ENCODE measurements around the gene FYN.

FYN gene

DNA sequence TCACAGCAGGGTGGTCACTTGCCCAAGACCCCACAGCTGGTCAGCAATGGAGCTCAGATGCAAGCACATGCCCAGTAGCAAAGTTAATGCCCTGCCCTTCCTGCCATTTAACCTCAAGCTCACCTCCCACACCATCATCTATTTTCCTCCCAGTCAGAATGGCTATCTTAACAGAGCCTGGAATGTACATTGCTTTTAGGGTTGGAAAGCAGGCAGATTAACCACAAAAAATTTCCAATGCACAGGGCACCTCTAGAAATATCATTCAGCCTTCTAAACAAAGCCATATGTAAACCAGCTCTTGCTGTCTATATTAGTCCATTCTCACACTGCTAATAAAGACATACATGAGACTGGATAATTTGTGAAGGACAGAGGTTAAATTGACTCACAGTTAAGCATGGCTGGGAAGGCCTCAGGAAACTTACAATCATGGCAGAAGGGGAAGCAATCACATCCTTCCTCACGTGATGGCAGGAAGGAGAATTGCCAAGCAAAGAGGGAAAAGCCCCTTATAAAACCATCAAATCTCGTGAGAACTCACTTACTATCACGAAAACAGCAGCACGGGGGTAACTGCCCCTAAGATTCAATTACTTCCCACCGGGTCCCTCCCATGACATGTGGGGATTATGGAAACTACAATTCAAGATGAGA, 106.9 kb downstream of the FYN start:
- no peak for DNase-seq

DNA sequence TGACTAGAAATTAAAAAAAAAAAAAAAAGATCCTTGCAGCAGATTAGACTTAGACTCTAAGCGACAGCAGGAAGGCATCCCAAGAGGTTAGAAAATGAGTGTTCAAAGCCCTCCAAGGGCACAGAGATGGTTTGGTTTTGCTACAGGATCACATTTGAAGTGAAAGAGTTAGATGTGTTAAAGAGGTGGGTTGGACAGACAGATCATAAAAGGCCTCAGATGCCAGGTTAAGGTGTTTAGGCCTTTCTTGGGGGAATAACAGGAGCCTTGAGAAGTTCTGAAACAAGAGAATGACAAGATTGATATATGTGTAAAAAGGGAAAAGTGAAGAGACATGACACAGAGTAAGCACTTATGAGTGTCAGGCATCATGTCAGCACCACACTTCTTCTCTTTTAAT, 107.5 kb downstream of the FYN start:
- no peak for DNase-seq

DNA sequence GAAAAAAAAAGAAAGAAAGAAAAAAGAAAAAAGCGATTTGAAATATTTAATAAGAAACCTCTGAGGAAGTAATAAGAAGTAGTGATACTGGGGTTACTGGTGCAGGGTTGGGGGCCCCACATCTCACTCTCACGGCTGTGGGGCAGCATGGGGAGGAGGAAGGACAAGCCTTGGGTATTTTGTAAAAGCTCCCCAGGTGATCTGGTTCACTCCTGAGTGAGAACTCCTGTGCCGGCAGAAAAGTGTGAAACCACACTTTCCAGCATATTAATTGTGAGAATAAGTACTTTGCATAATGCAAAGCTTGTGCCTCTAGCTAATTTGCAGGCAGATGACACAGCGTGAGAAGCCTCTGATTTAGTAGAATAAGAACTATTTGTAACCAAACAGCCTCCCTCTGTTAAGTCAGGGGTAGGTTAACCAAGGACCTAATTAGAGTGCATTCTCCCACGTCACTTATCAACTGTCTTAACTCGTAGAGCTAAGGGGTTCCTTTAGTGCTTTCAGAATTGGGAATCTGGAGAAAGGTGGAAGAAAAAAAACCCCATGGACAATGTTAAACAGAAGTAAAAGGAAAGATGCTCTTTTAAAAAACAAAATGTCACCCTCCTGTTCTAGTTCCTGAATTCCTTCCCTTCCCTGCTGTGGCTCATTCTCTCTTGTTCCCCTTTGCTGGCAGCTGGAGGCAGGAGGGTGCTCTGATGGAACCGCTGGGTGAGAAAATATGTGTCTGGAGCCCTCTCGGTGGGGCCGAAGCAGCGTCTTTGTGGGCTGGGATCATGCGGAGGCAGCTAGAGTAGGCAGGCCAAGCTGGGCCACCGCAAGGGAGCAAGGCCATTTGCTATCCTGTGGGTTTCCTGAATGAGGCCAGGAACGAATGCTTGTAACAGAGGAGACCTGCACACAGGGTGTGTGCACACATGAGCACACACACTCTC, 108.7 kb downstream of the FYN start:
- DNase-seq: peak; percentile 37

DNA sequence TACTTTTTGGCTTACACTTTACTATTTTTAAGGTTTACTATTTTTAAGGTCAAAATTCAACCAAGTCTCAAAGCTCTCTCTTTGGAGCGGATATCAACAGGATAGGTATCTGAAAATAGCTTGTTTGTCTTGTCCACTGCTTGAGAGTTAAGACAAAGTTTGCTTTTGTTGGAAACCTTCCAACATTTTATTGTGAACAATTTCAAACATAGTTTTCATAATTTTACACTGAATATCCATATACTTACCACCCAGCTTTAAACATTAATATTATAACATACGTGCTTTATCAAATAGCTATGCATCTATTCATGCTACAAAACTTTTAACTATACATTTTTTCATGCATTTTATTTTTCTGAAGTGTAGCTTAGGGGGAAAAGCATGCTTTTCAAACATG, 109.9 kb downstream of the FYN start:
- DNase-seq: no peak

DNA sequence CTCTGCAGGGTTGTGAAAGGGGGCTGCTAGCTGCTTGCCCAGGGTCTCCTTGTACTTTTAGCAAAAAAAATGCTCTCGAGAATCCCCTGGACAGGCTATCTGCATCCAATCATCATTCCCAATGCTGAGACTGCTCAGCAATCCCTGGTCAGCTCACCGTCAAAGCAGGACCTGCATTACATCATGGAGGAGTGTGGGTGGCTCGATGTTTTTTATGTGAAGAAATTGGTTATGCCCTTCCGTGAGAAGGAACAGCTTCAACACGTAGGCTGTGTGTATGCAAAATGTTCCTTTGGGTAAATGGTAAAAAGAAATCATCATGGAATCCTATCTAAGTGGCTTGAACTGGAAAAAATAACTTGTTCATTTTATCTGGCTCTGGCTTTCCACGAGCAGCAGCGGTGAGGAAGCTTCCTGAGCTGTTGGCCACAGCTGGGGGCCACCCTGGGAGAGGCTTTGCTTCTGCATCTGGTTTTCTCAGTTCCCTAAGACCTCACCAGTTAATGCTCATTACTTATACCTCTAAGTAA, 111.4 kb downstream of the FYN start:
- peak; percentile 28 for DNase-seq

DNA sequence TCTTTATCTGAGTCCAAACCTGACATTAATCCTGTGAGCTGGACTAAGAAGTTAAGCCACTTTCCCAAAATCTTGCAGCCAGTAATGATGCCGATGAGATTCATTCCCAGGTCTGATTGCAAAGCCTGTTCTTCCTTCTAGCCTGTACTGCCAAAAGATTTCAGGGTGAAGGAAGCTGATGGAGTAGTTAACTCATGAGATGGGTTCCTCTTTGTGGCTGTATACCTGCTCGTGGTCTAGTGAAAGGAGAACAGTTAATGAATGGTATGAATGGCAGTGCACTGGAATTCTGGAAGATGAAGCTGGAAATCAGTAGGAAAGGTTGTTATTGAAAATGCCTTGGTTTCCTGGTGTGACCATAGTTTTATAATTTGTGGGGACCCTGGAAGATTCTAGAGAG, 112.0 kb downstream of the FYN start:
- DNase-seq: no peak

DNA sequence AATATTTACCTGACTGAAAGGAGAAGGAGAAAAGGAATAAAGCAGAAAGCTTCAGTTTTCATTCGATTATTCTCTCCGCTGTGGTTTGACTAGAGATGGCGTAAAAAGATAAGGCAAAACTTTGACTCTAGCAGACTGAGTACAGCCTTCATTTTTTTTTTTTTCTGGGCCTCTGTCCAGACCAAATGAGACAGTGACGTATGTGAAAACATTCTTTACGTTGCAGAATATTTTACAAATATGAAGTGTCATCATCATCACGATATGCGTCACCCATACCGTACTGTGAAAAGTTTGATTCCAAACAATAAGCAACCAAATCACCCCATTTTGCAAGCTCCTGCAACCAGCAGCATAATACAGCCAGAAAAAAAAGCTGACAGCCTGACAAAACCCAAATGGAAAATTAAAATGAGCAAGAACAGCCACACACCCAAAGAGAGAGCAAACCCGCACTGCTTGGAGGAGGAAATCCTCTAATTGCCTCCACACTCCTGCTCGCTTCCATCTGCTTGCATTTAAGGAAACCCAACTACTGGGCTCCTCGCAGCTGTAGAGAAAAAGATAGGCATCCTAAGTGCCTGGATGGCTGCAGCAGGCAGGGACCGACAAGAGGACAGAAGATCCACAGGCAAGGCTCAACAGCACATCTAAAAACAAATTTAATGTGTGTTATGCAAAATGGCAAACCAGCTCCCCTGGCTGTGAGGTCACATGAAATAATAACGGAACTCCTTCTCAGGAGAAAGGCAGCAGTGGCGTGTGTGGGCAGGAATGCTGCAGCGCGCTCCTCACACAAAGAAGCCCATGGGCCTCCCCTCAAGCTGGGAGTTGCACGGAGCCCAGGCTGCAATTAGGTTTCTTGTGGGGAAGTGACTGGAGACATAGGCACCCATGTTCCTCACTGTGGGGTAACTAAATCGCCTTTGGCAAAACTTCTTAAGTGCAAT, 113.1 kb downstream of the FYN start:
- no peak for DNase-seq

DNA sequence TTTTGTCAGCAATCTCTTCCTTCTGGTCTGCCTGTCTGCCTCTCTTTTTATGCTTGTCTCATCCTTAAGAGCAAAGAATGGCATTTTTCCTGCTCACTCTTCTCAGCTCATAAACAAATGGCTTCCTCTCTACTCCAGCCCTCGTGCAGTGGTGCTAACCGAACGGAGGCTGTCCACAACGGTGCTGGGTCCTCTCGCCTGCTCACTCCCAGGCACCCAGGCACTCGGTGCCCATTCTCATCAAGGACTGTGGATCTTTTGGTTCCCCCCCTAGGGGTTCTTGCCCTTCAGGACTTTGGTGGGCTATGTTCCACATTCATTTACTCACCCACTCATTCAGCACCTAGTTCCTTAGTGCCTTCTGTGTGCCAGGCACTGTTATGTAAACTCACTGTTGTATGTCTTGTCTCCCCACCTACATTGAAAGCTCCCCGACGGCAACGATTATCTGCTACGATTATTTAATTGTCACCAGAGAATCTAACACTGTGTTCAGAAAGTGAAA, 113.9 kb downstream of the FYN start:
- no peak for DNase-seq

DNA sequence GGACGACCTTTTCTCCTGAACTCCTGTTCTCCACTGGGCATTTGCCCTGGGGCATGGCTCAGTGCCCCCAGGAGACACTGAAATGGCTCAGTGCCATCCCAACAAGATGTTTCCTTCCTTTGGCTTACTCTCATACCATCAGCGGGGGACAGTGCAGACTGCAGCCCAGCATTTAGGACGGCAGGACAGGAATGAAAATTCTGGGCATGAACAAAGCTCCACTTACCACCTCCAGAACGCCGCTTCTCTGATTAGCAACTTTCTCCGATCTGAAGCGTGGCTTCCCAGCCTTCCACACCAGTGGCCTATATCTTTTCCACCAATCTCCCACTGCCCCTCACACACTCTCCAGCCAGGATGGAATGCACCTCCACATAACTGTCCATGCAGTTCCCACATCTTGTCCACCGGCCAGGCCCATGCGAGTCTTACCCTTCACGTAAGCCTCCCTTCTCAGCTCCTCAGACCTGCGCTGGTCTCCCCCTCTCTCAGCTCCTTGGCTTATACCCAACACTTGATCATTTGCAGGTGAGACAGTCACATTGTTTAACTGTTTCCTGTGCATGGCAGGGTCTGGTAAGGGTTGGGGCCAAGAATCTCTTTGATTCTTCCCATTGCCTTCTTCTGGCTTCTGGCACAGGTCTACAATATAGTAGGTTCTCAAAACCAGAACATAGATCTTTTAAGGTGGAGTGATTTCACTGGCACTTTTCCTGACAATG, 114.5 kb downstream of the FYN start:
- no peak for DNase-seq

DNA sequence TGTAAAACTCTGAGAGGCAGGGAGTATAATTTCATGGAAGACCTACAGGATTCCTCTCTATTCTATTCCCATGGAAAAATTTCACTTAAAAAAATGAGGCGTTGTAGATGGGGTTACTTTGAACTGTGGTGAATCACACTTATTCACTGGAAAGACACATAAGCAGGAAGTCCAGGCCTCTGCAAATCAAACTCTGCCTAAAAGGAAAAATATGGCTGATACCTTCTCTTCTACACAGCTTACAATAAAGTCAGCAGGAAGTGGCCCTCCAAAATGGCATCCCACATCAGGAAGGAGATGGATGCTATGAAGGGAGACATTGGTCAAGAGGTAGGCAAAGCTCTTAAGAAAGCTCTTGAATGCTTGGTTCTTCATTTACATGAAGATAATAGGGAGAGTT, 115.9 kb downstream of the FYN start:
- no peak for DNase-seq

DNA sequence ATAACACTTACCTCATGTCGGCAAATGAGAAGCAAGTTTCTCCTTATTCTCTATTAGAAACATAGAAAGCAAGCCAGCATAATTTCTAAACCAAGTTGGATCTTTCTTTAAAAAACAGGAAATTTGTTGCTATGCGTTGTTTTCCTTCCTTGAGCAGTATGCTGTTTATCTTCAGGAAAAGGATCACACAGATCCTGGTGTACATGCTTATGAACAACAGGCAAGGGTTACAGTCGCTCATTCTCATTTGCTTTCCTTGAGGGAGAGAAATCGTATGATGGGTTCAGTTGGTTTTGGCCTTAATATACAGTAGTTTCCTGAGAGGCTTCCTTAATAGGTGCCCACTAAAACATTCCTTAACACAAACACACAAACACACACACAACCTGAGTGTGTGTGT, 118.8 kb downstream of the FYN start:
- no peak for DNase-seq

DNA sequence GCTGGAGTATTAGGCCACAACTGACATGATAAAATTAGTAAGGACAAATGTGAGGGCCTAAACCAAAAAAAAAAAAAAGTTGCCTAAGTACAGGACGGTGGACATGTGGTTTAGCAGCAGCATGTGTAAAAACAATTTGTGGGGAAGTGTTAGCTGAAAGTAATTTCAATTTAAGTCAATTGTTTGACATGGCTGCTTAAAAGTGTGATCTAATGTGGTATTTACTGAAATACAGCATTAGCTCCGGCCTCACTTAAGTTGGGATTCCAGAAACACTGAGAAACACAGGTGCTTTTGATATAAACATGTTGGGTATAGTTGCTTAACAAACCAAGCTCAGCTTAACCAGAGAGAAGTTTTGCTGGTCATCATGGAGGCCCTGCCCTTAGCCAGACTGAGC, 119.7 kb downstream of the FYN start:
- no peak for DNase-seq

DNA sequence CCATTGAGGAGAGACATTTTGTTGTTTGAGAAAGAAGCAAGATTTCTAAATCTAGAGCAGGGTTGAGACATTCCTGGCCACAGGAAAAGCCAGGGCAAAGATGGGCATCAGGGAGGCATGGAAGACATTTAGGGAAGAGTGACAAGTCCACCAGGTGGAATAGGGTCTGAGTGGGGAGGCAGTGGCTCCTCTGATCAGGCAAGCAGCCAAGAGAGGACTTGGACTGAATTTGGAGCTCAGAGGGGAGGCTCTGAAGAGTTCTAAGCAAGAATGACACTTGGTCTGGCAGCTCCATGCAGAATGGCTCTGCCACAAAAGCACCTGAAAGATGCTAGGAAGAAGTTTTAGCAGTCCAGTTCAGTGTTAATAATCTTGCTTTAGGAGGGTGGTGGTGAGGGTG, 120.8 kb downstream of the FYN start:
- DNase-seq: no peak

DNA sequence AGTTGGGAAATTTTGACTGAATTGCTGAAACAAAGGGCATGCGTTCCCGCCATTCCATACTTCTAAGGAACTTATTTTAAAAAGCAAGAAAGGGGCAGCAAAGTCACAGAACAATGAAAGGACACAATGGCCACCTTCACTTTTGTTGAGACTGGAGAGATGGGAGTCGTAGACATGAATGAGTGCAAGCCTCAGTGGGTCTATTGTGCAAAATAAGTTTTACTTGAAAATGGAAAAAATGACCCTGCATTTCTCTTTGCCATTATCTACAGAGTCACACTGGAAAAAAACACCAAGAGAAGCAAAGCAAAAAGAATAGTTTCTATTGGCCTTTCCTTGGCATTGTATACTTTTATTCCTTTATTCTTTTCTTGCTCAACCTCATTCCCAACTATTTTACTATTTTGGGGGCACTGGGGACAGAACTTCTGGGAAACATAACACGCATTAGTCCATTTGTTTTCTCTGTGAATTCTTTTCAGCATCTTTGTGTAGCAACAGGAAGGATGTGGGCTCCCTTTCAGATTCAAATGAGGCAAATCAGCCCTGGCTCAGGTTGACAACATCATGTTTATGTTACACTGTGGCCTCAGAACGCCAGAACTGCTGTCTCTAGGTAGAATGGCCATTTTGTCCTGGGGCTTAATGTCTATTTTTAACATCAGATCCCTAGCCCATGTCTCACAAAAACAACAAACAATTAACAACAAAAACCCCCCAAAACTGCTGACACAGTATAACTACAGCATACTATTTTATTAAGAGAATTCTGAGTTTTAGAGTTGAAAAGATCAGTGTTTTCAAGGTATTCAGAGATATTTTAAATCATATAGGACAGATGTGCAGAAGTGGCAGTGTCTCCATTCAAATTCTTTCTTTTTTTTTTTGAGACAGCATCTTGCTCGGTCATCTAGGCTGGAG, 122.2 kb downstream of the FYN start:
- DNase-seq: no peak

DNA sequence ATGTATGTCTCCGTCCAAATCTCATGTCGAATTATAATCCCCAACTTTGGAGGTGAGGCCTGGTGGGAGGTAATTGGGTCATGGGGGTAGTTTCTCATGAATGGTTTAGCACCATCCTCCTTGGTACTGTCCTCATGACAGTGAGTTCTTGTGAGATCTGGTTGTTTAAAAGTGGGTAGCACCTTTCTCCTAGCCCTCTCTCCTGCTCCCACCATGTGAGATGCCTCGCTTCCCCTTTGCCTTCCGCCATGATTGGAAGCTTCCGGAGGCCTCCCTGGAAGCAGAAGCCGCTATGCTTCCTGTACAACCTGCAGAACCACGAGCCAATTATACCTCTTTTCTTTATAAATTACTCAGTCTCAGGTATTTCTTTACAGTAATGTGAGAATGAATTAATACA, 123.1 kb downstream of the FYN start:
- DNase-seq: no peak

DNA sequence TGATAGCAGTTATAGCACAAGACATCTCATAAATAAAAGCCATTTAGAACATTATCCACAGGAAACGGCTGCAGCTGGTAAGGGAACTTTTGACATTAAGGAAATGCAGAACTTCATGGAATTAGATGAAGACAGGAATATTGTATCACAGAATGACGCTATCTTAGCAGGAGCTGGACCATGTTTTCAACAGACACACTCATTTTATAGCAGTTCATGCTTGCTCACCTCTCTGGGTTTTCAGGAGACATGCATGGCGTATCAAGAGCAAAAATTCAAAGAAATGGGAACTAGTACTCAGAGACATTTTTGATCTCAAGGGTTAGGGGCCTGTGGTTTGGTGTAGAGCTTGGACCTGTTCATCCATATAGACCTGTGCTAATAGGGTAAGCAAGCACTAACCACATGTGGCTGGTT, 125.0 kb downstream of the FYN start:
- DNase-seq: no peak

DNA sequence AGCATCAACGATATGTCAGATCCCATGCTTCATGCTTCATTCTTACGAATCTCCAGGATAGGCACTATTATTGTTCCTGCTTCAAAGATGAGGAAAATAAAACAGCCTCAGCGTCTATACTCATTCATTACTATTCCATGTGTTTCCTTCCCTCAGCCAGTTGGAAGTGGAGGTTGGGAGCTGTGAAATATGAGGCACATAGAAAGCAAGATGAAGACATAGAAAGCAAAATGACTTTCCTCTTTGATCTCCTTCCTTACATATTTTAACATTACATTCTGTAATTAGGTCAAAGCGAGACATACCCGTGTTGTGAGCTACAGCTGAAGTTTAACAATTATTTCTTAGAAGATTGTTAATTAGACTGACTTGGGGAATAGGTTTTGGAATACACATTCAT, 125.4 kb downstream of the FYN start:
- no peak for DNase-seq

DNA sequence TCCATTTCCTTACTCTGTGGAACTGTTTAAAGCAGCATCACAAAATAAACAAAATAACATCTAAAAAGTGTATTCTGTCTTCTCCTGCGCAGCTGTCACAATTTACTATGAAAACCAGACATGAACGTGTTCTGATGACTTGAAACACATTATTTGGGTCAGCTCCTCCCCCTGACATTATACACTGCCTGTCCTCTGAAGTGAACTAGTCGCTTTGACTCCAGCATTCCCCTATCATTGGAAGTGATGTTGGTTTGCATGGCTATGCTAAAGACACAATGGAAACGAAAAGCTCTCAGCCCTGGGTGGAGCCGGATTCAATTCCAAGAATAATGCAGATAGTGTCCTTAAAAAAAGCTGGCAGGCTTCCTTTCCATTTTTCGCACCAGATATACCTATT, 125.9 kb downstream of the FYN start:
- DNase-seq: no peak

DNA sequence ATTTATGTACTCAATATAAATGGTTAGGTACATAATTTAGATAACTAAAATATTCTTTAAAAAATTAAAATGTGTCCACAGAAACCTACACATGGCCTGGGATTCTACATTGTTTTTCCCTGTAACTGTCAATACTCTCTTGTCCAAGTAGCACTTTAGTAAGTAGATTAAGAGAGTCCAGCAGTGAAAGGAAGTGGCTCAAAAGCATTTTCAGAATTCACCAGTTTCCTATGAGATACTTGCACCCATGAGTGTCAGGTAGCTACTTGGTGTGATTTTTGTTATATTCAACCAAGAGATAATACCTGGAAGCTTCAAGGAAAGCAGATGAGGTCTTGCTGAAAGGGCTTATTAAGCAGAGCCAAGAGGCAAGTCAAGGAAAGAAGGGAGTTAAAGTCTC, 126.3 kb downstream of the FYN start:
- DNase-seq: no peak

DNA sequence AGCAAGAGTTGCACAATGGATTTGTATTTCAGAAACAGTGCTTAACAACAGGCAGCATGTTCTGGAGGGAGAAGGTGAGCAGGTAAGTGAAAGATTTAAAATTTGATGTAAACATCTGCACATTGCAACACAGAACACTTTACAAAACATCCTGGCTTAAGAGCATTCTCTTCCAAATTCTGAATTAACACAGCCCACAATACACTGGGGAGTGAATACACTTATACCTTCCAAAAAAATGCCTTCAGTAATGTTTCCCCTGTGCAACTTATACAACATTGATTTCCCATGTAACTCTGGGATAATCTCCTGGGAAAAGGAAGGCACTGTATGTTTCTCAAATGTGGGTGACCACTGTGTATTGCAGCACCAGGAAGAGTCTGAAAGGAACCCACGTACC, 127.6 kb downstream of the FYN start:
- no peak for DNase-seq

DNA sequence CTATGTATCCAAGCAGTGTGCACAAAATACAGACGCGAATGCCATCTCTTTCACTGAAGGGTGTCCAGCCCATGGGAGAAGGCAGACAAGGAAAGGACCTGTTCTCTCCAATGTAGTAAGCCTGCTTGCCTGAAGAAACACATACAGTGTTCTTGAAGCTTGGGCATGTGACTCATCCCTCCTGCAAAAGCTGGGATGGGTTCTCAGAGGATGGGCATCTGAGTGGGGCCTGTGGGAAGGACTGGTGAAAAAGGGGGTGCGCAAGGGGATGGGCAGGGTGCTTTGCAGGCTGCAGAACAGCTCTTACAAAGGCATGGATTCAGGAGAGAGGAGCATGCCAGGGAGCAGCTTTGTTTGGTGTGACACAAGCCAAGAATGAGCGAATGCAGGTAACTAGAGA, 128.1 kb downstream of the FYN start:
- no peak for DNase-seq
